ENCODE results near the gene ANO2.

GRCh38 chr12:5514545-5514944, 430.5 kb downstream of the ANO2 start:
- TF ChIP-seq CTCF (IDR thresholded peaks at IDR 0.05) (no peak), POLR2AphosphoS5 (IDR thresholded peaks at IDR 0.05) (no peak), EP300 (IDR thresholded peaks at IDR 0.05) (no peak)

Data from stomach (tissue), 4 donors.